Measurements from ENCODE around the gene KCNK6.

KCNK6 gene

DNA sequence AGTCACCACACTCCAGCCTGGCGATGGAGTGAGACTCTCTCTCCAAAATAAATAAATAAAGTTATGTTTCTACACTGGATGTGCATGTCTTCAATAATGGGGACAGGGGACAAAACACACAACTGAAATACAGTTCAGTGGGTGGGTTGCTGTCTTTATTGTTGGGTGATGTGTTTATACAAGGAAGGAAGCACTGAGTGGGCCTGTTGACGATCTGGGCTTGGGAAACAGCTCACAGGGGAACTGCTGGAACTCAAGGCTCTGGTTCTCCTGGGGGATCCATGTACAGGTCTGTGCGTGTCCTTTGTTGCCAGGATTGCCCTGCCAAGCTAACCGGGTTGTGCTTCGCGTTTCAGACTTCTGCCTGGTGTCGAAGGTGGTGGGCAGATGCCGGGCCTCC, 36.4 kb upstream of the KCNK6 start:
- CTCF ChIA-PET, result interaction anchor here (0.8 kb wide), 1 partner anchor 26 kb away, joined by 3 read pairs; no protein-coding TSS in a partner anchor
- H3K4me3 ChIP-seq (ENCODE audit: low read depth, low read length), result no peak overlapping the region
- DNase-seq (ENCODE audit: low read depth, low spot score), result no peak
- POLR2A ChIA-PET, result no interaction called here
- TF ChIP-seq, protein P1, sequence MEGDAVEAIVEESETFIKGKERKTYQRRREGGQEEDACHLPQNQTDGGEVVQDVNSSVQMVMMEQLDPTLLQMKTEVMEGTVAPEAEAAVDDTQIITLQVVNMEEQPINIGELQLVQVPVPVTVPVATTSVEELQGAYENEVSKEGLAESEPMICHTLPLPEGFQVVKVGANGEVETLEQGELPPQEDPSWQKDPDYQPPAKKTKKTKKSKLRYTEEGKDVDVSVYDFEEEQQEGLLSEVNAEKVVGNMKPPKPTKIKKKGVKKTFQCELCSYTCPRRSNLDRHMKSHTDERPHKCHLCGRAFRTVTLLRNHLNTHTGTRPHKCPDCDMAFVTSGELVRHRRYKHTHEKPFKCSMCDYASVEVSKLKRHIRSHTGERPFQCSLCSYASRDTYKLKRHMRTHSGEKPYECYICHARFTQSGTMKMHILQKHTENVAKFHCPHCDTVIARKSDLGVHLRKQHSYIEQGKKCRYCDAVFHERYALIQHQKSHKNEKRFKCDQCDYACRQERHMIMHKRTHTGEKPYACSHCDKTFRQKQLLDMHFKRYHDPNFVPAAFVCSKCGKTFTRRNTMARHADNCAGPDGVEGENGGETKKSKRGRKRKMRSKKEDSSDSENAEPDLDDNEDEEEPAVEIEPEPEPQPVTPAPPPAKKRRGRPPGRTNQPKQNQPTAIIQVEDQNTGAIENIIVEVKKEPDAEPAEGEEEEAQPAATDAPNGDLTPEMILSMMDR (IDR thresholded peaks at IDR 0.05; ENCODE audit: insufficient read depth, low read length, missing control alignments), result no peak

DNA sequence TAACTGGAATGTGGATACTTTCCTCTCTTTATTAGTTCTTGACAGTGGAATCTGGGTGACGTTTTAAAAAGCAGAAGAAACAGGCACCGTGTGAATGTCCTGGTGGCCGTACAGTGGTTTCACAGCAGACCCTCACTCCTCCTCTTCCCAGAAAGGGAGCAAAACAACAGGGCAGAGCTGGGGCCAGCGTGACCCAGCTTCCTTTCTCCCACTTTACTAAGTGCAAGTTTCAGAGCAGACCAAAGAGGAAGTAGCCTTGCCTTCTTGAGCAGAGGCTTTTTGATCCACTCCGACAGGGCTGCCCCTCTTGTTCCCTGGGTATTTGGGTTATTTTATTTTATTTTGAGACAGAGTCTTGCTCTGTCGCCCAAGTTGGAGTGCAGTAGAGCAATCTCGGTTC, 35.2 kb upstream of the KCNK6 start:
- ChIA-PET POLR2A (no interaction called here), CTCF (interaction anchor here (1.1 to 1.3 kb wide), 2 partner anchors 41 to 90 kb away, joined by 3 read pairs; partner anchors contain the start of gene PSMD8)
- H3K4me3 ChIP-seq (ENCODE audit: low read depth, low read length), result no peak overlapping the region
- TF ChIP-seq, protein P1 (IDR thresholded peaks at IDR 0.05; ENCODE audit: insufficient read depth, low read length, missing control alignments), result no peak
- DNase-seq (ENCODE audit: low read depth, low spot score), result no peak

DNA sequence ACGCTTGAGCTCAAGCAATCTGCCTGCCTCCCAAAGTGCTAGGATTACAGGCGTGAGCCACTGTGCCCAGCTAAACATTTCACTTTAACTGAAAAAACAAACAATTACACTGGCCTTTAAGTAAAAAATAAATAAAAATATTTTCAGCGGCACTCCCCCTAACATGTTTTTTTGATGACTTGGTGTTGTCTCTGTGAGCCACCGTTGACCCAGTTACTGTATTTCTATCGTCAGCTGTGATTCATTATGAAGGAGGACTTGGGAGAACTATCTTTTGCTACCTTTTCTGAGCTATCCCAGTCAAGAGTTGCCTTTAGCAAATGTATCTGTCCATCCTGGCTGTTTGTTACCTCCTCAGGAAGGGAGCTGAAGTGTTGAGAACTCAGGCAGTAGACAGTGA, 34.1 kb upstream of the KCNK6 start:
- TF ChIP-seq, protein P1 (IDR thresholded peaks at IDR 0.05; ENCODE audit: insufficient read depth, low read length, missing control alignments), result no peak
- ChIA-PET CTCF (interaction anchor here (1.1 to 1.4 kb wide), 4 partner anchors 9 to 118 kb away, joined by 3 to 7 read pairs (median 3); partner anchors contain the start of genes FAM98C and PSMD8), POLR2A (no interaction called here)
- peak; percentile 19 for DNase-seq (ENCODE audit: low read depth, low spot score)
- H3K4me3 ChIP-seq (ENCODE audit: low read depth, low read length), result no peak overlapping the region

DNA sequence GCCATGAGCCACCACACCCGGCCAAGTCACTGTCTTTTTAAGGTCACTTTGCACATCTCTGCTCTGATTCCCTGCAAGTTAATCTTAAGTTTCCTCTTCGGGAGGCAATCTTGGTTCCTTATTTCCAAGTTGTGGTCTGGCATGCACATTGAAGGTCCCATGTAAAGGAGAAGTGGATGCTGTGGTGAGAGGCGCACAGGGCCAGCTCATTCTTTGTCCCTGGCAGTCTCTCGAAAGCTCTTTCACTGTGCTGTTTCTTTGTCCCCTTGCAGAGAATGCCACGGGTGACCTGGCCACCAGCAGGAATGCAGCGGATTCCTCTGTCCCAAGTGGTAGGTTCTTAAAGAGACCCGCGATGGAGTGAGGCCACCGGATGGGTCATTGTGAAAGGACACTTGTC, 32.0 kb upstream of the KCNK6 start:
- TF ChIP-seq, protein P1 (IDR thresholded peaks at IDR 0.05; ENCODE audit: insufficient read depth, low read length, missing control alignments), result no peak
- ChIA-PET CTCF (interaction anchor here (1.5 kb wide), 1 partner anchor 43 kb away, joined by 3 read pairs; no protein-coding TSS in a partner anchor), POLR2A (no interaction called here)
- no peak for DNase-seq (ENCODE audit: low read depth, low spot score)
- H3K4me3 ChIP-seq (ENCODE audit: low read depth, low read length), result no peak overlapping the region

DNA sequence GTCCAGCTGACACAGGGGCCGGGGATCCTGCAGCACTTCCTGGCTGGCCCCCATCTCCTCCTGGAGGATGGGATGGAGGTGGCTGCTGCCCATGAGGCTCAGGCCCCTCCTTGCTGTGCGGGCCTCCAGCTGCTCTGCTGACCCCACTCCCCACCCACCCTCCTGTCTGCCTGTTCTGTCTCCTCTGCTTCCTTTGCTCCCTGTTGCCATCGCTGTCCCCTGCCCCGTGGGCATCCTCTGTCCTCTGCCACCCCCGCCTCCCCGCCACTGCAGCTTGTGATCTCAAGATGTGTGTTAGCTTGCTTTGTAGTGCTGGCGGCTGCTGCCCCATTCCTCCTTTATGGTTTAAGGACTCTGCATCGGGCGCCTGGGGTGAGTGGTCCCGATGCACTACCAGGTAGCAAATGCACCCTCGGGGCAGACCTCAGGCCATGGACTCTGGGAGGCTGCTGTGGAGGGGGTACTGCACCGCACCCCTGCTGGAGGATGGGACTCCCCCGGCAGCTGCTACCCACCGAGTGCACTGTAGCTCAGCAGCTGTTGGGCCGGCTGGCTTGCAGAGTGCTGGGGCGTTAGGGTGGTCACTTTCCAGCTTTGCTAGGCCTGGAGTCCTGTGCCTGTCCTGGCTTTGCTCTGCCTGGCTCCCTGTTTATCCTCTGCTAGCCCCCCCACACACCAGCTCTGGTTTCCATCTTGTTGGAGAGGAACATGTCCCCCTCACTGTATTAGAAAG, 31.4 kb upstream of the KCNK6 start:
- no peak for DNase-seq (ENCODE audit: low read depth, low spot score)
- no peak overlapping the region for H3K4me3 ChIP-seq (ENCODE audit: low read depth, low read length)
- POLR2A ChIA-PET, result no interaction called here
- TF ChIP-seq, protein P1 (IDR thresholded peaks at IDR 0.05; ENCODE audit: insufficient read depth, low read length, missing control alignments), result no peak
- CTCF ChIA-PET, result interaction anchor here (1.5 kb wide), 1 partner anchor 44 kb away, joined by 3 read pairs; no protein-coding TSS in a partner anchor

DNA sequence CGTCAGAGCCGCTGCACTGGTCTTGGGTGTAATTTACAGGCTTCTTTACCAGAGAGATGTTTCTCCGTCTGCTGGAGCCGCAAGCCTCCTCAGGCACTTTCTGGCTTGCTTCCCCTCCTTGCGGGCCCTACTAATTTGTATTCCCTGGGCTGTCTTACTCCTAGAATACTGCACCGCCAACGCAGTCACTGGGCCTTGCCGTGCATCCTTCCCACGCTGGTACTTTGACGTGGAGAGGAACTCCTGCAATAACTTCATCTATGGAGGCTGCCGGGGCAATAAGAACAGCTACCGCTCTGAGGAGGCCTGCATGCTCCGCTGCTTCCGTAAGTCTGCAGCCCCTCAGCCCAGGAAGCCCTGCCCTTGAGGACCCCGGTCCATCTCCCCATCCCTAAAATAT, 29.7 kb upstream of the KCNK6 start:
- POLR2A ChIA-PET, result no interaction called here
- no peak overlapping the region for H3K4me3 ChIP-seq (ENCODE audit: low read depth, low read length)
- no peak for DNase-seq (ENCODE audit: low read depth, low spot score)
- CTCF ChIA-PET, result interaction anchor here (1.1 to 1.3 kb wide), 3 partner anchors 26 to 47 kb away, joined by 3 read pairs; partner anchors contain the start of gene SPINT2
- TF ChIP-seq, protein P1 (IDR thresholded peaks at IDR 0.05; ENCODE audit: insufficient read depth, low read length, missing control alignments), result no peak

Data from AG04449 (cell line).